GM12801 (cell line): ENCODE data around the gene PTPN4.

ENCODE experiments used
- CTCF ChIP-seq: IDR thresholded peaks from one replicate; pipeline ENCODE4 v1.5.1; 2011; ENCODE audit warnings: control low read depth; ENCODE audit not compliant: insufficient read length; ENCODE audit errors: extremely low read depth

Gene PTPN4

GRCh38 chr2:119766944-119767343 lies 7.2 kb downstream of the PTPN4 start:
- TF ChIP-seq CTCF, result no peak

GRCh38 chr2:119768742-119769141 lies 9.0 kb downstream of the PTPN4 start:
- TF ChIP-seq CTCF, result no peak

GRCh38 chr2:119769645-119770044 lies 9.9 kb downstream of the PTPN4 start:
- TF ChIP-seq CTCF, result no peak

- TF ChIP-seq CTCF, result no peak
Observed at GRCh38 chr2:119771331-119771730, 11.6 kb downstream of the PTPN4 start.

- no peak for TF ChIP-seq CTCF
Observed at GRCh38 chr2:119772128-119772527, 12.4 kb downstream of the PTPN4 start.

GRCh38 chr2:119772767-119773166 lies 13.0 kb downstream of the PTPN4 start:
- TF ChIP-seq CTCF, result no peak

GRCh38 chr2:119774026-119774425 lies 14.3 kb downstream of the PTPN4 start:
- TF ChIP-seq CTCF, result no peak

- no peak for TF ChIP-seq CTCF
Observed at GRCh38 chr2:119775102-119775501, 15.4 kb downstream of the PTPN4 start.
